Keratinocyte (primary cell): Measurements from ENCODE around the gene DUSP2. TPM values are rescaled to one million over a fixed set of nuclear protein-coding genes. Genes with fewer than 3 reads are reported as not detected.

Source experiments
- DNase-seq: peaks from one replicate; pipeline ENCODE4 v3.0.0-alpha.2; 2011; ENCODE audit warnings: low read depth, missing footprints, low spot score
- FAIRE-seq: peaks from 2 replicates; lab custom pipeline; 2011; peaks lifted over from hg19 to GRCh38; lab: Jason Lieb, UNC
- H2AFZ ChIP-seq: 2 replicates; pipeline ENCODE4 v1.6.0; 2012; ENCODE audit warnings: low read length, control low read depth, inconsistent platforms; ENCODE audit not compliant: control insufficient read depth
- H3K27ac ChIP-seq: 2 replicates; pipeline ENCODE4 v1.5.1; 2011; ENCODE audit warnings: low read length; ENCODE audit not compliant: control insufficient read depth, insufficient read depth
- H3K27me3 ChIP-seq: 3 replicates; pipeline ENCODE4 v1.6.0; 2011; ENCODE audit warnings: low read length; ENCODE audit not compliant: control insufficient read depth, insufficient read depth; ENCODE audit errors: extremely low read depth
- H3K36me3 ChIP-seq, 2 experiments: 2 replicates in 1 of 2; 3 replicates in 1 of 2; pipeline ENCODE4 v1.5.1; 2011; ENCODE audit warnings: low read length in 2 of 2, mild to moderate bottlenecking in 1 of 2; ENCODE audit not compliant: control insufficient read depth in 2 of 2, insufficient read depth in 2 of 2; ENCODE audit errors: extremely low read depth in 1 of 2
- H3K4me1 ChIP-seq: 3 replicates; pipeline ENCODE4 v1.5.1; 2011; ENCODE audit warnings: low read length; ENCODE audit not compliant: control insufficient read depth, insufficient read depth; ENCODE audit errors: extremely low read depth
- H3K4me2 ChIP-seq: 3 replicates; pipeline ENCODE4 v1.6.0; 2011; ENCODE audit warnings: low read depth, low read length; ENCODE audit not compliant: control insufficient read depth, insufficient read depth; ENCODE audit errors: extremely low read depth
- H3K4me3 ChIP-seq, 3 experiments: fragments of 200-600 bp in 1 of 3; sonication (generic) in 1 of 3; 2 replicates in 2 of 3; 3 replicates in 1 of 3; pipeline ENCODE4 v1.5.1; 2011 to 2016; ENCODE audit warnings: low read length in 3 of 3, mild to moderate bottlenecking in 3 of 3, control low read depth in 2 of 3, inconsistent platforms in 1 of 3, low read depth in 1 of 3, mixed read lengths in 1 of 3, mixed run types in 1 of 3, moderate library complexity in 1 of 3; ENCODE audit not compliant: control insufficient read depth in 2 of 3, insufficient read depth in 2 of 3; ENCODE audit errors: extremely low read depth in 1 of 3
- H3K79me2 ChIP-seq: 2 replicates; pipeline ENCODE4 v1.6.0; 2012; ENCODE audit warnings: low read length; ENCODE audit not compliant: control insufficient read depth, insufficient read depth
- H3K9ac ChIP-seq: 3 replicates; pipeline ENCODE4 v1.6.0; 2011; ENCODE audit warnings: low read length; ENCODE audit not compliant: control insufficient read depth, insufficient read depth; ENCODE audit errors: extremely low read depth
- H3K9me1 ChIP-seq: 3 replicates; pipeline ENCODE4 v1.6.0; 2011; ENCODE audit warnings: low read length; ENCODE audit not compliant: control insufficient read depth, insufficient read depth; ENCODE audit errors: extremely low read depth
- H3K9me3 ChIP-seq: 2 replicates; pipeline ENCODE4 v1.5.1; 2012; ENCODE audit warnings: low read depth, low read length; ENCODE audit not compliant: control insufficient read depth
- H4K20me1 ChIP-seq: 3 replicates; pipeline ENCODE4 v1.6.0; 2011; ENCODE audit warnings: low read length; ENCODE audit not compliant: control insufficient read depth, insufficient read depth; ENCODE audit errors: extremely low read depth
- CTCF ChIP-seq, 3 experiments: IDR thresholded peaks in 1 of 3; conservative IDR thresholded peaks in 1 of 3; optimal IDR thresholded peaks in 1 of 3; 2 replicates in 2 of 3; 3 replicates in 1 of 3; pipeline versions ENCODE3 to v1.5.1; 2011; ENCODE audit warnings: low read length in 3 of 3, mild to moderate bottlenecking in 3 of 3, moderate library complexity in 2 of 3, control low read depth in 1 of 3, inconsistent platforms in 1 of 3; ENCODE audit not compliant: insufficient read depth in 2 of 3; ENCODE audit errors: extremely low read depth in 1 of 3
- EZH2 ChIP-seq: IDR thresholded peaks from one replicate; pipeline ENCODE4 v1.6.1; 2012; ENCODE audit warnings: inconsistent platforms, mild to moderate bottlenecking, low read length, moderate library complexity
- dilution Hi-C: fragments of 300-500 bp; cut with MboI; formaldehyde crosslinking; loops from one replicate; pipeline ENCODE4 v1.7.0; 2020; ENCODE audit warnings: low sequenced_read_pairs; ENCODE audit not compliant: extremely low pct_ligation_motif_present
- polyA plus RNA-seq, 5 experiments: library from polyadenylated mRNA; depleted of rRNA in 3 of 5; stranded (reverse) in 3 of 5; stranded (forward) in 1 of 5; unstranded in 1 of 5; fragments of >200 nt; gene quantifications; 1 replicate in 1 of 5; 2 replicates in 3 of 5; 3 replicates in 1 of 5; pipeline versions ENCODE4 v1.2.1 to v1.2.3, GENCODE V29; 2011 to 2012; ENCODE audit warnings: missing spikeins in 2 of 5, low read depth in 1 of 5, low replicate concordance in 1 of 5

DUSP2 gene
- polyA plus RNA-seq, 1 donor (not counting 4 experiments of a cell fraction or from before 2014, with no cell fraction given), result 1.2 TPM

GRCh38 chr2:96108541-96109360, 36.5 kb downstream of the DUSP2 start:
- Histone ChIP-seq H3K4me3 (no peak overlapping the region), H4K20me1 (no peaks in the 10 kb centered on the region), H3K27me3 (peaks cover 17% of the 10 kb centered on the region), H3K4me2 (no peak overlapping the region), H3K4me1 (no peaks in the 10 kb centered on the region), H3K9ac (no peak overlapping the region), H3K36me3 (no peaks in the 10 kb centered on the region), H3K9me3 (peaks cover 3% of the 10 kb centered on the region), H3K27ac (no peak overlapping the region), H3K79me2 (no peaks in the 10 kb centered on the region), H2AFZ (no peak overlapping the region), H3K9me1 (no peaks in the 10 kb centered on the region)
- dilution Hi-C loops, result no loop called here
- no peak for TF ChIP-seq EZH2
- TF ChIP-seq CTCF (optimal IDR thresholded peaks at IDR 0.05 in 1 of 3, IDR thresholded peaks at IDR 0.05 in 1 of 3, conservative IDR thresholded peaks at IDR 0.05 in 1 of 3; ENCODE audit: extremely low read depth in 1 of 3, insufficient read depth in 2 of 3, low read length in 3 of 3), result no peak
- no peak for FAIRE-seq
- no peak for DNase-seq

- Histone ChIP-seq H3K9ac (no peak overlapping the region), H3K9me1 (no peaks in the 10 kb centered on the region), H3K4me3 (no peak overlapping the region), H3K36me3 (no peaks in the 10 kb centered on the region), H3K4me1 (no peaks in the 10 kb centered on the region), H3K27ac (no peak overlapping the region), H3K79me2 (no peaks in the 10 kb centered on the region), H4K20me1 (no peaks in the 10 kb centered on the region), H3K9me3 (peaks cover 3% of the 10 kb centered on the region), H2AFZ (no peak overlapping the region), H3K27me3 (peaks cover 18% of the 10 kb centered on the region), H3K4me2 (no peak overlapping the region)
- FAIRE-seq (no peak), DNase-seq (no peak)
- dilution Hi-C loops, result no loop called here
- TF ChIP-seq CTCF (optimal IDR thresholded peaks at IDR 0.05 in 1 of 3, IDR thresholded peaks at IDR 0.05 in 1 of 3, conservative IDR thresholded peaks at IDR 0.05 in 1 of 3; ENCODE audit: extremely low read depth in 1 of 3, insufficient read depth in 2 of 3, low read length in 3 of 3), result no peak
- no peak for TF ChIP-seq EZH2
These were observed 37.1 kb downstream of the DUSP2 start for GRCh38 chr2:96108151-96108540.
